GM23248 (cell line): ENCODE results near the gene HAND2.

Experiments used
- EZH2 ChIP-seq: fragments of 200-600 bp; sonication (generic); IDR thresholded peaks from 2 replicates; pipeline ENCODE4 v1.6.1; 2018; ENCODE audit warnings: antibody characterized with exemption, mild to moderate bottlenecking; ENCODE audit not compliant: insufficient read depth, poor library complexity, severe bottlenecking
- EZH2phosphoT487 ChIP-seq: fragments of 200-600 bp; sonication (generic); IDR thresholded peaks from 2 replicates; pipeline ENCODE4 v1.6.1; 2018; ENCODE audit warnings: antibody characterized with exemption, moderate library complexity, mild to moderate bottlenecking, low read depth; ENCODE audit not compliant: insufficient read depth

DNA sequence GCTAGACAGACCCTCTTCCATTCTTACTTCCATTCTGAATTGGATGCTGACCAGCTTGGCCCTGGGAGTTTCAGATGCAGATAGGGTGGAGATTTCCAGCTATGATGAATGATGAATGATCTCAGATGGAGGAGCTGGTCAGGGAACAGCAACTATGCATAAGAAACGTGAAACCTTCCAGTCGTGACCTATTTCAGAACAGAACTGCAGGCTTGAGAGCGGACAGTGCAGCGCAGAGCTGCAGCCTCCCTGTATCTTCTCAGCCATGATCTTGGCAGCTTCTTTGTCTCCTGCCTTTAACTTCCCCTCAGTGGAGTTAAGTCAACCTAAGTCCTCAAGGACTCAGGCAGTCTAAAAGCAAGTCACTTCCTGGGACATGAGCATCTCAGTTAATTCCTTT is 43.3 kb upstream of the HAND2 start:
- TF ChIP-seq EZH2phosphoT487 (no peak), EZH2 (no peak)
